AG04449 (cell line): ENCODE results near the gene CPNE6.
A peak's percentile ranks its signal among the peaks of the same experiment; 100 is the strongest.

ENCODE experiments used
- CTCF ChIA-PET: fragments of 350-600 bp; formaldehyde crosslinking; extraction: SDS; loops from one replicate; lab custom pipeline; 2021; ENCODE audit warnings: antibody characterized with exemption; lab: Yijun Ruan, JAX
- POLR2A ChIA-PET: fragments of 400-600, 350-600 bp; formaldehyde crosslinking; extraction: SDS; loops from one replicate; lab custom pipeline; 2020; ENCODE audit warnings: antibody characterized with exemption, inconsistent platforms; lab: Yijun Ruan, JAX
- DNase-seq: peaks from one replicate; pipeline ENCODE4 v3.0.0-alpha.2; 2010; ENCODE audit warnings: low read depth, low spot score
- H3K4me3 ChIP-seq: 2 replicates; pipeline ENCODE4 v1.5.1; 2011; ENCODE audit warnings: low read depth, mild to moderate bottlenecking, control low read depth, low read length
- CTCF ChIP-seq: IDR thresholded peaks from one replicate; pipeline ENCODE4 v1.5.1; 2011; ENCODE audit warnings: mild to moderate bottlenecking, moderate library complexity, low read length, control low read depth, inconsistent platforms; ENCODE audit not compliant: insufficient read depth; ENCODE audit errors: missing control alignments

The CPNE6 gene

DNA sequence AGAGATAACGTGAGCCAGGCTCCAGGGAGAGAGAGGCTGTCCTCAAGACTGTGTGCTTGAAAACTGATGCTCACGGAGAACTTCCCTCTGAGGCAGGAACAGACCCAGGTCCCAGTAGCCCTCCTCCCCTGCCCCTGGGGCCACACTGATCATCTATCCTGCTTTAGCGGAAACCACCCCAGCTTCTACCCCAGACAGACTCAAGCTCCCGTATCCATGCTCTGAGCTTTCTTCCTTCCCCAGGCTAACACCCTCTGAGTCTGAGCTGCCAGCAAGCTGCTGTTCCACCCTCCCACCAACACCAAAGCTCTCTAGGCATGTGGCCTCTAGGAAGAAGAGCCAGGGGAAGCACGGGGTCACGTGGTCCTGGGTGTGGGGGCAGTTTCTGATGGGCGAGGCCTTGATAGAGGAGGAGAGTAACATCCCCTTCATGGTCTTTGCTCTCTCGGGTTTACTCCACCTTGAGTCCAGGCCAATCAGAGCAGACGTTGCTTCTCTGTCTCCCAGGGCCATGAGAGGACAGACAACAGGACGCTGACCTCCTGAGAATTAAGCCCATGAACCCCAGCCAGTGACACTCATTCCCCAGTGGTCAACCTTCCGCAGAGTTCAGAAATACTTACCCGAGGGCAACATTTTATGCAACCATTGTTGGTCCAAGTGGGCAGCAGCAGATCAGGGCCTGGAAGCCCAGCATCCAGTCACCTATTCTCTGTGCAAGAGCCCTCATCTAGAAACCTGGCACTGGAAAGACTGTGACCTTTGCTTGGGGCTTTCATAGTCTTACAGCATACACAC, 24.1 kb downstream of the CPNE6 start:
- no peak for TF ChIP-seq CTCF
- DNase-seq: no peak
- ChIA-PET POLR2A (interaction anchor here (0.9 to 3.6 kb wide), 9 partner anchors 8 to 65 kb away, joined by 3 to 44 read pairs (median 13); partner anchors contain the start of genes DCAF11, EMC9, IRF9 and NRL), CTCF (interaction anchor here (0.8 to 12.8 kb wide), 11 partner anchors 9 to 213 kb away, joined by 3 to 536 read pairs (median 4); partner anchors contain the start of genes CIDEB, IRF9, PSME2 and TINF2)
- peak overlapping the region; percentile 87 for H3K4me3 ChIP-seq

- no peak for TF ChIP-seq CTCF
- POLR2A ChIA-PET: interaction anchor here (0.7 to 0.9 kb wide), 2 partner anchors 9 to 12 kb away, joined by 3 to 4 read pairs; no protein-coding TSS in a partner anchor
- H3K4me3 ChIP-seq: no peak overlapping the region
- CTCF ChIA-PET: interaction anchor here (0.7 to 12.8 kb wide), 6 partner anchors 10 to 64 kb away, joined by 3 to 536 read pairs (median 10); partner anchors contain the start of genes IRF9 and PSME2
- DNase-seq: no peak
Measured at GRCh38 chr14:24096545-24097181, 25.3 kb downstream of the CPNE6 start.

DNA sequence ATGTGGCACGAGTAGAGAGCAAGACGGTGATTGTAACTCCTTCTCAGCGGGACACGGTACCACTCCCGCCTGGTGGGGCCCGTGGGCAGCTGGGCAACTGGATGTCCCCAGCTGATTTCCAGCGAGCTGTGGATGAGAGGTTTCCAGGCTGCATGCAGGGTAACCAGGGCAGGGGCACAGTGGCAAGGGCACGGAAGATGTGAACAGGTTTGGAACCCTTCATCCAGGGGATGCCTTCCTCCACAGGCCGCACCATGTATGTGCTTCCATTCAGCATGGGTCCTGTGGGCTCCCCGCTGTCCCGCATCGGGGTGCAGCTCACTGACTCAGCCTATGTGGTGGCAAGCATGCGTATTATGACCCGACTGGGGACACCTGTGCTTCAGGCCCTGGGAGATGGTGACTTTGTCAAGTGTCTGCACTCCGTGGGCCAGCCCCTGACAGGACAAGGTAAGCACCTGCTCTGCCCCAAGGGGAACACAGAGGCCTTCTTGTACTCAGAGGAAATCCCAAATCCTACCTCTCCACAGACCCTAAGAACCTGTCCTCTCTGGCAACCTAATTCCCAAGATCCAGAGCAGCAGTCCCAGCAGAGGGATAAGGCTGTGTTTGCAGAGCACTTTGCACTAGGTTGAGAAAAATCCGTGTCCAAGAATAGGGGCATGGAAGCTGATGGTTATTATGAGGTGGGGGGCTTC, 27.0 kb downstream of the CPNE6 start:
- CTCF ChIA-PET: interaction anchor here (0.6 to 12.8 kb wide), 5 partner anchors 9 to 210 kb away, joined by 3 to 536 read pairs (median 3); partner anchors contain the start of genes CHMP4A and CIDEB
- H3K4me3 ChIP-seq: no peak overlapping the region
- POLR2A ChIA-PET: no interaction called here
- no peak for TF ChIP-seq CTCF
- DNase-seq: no peak

DNA sequence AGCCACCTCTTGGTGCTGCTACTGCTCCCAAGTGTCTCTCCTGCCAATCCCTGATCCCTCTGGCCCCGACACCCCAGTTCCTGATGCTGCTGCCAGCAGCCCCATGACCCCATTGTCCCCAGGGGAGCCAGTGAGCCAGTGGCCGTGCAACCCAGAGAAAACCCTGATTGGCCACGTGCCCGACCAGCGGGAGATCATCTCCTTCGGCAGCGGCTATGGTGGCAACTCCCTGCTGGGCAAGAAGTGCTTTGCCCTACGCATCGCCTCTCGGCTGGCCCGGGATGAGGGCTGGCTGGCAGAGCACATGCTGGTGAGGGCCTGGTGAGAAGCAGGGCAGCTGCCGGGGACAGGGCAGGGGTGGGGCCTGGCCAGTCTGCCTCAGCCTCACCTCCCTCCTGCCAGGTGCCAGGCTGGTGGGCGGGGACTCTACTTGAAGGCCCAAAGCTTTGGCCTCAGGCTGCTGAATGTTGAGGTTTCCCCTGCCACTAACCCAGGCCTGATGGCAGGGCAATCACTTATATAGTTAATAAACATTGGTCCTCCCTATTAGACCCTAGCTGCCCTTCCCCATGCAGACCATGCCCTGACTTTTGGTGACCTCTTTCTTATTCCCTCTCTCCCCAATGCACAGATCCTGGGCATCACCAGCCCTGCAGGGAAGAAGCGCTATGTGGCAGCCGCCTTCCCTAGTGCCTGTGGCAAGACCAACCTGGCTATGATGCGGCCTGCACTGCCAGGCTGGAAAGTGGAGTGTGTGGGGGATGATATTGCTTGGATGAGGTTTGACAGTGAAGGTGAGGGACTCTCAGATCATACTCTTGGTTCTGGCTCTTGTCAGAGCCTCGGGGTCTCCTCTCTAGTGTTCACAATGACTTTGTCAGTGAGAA, 27.8 kb downstream of the CPNE6 start:
- CTCF ChIA-PET: interaction anchor here (1.2 to 12.8 kb wide), 3 partner anchors 8 to 39 kb away, joined by 14 to 536 read pairs (median 164); no protein-coding TSS in a partner anchor

More for the DNA sequence above, 27.8 kb downstream of the CPNE6 start:
- POLR2A ChIA-PET: no interaction called here
- TF ChIP-seq CTCF: no peak
- H3K4me3 ChIP-seq: no peak overlapping the region
- DNase-seq: no peak
